GM19043 (cell line): ENCODE data around the gene KCNK18.

Experiments used
- ATAC-seq: cut with Tn5 transposase; IDR thresholded peaks from one replicate; pipeline ENCODE4 v1.9.1; 2021; ENCODE audit warnings: low read depth; ENCODE audit not compliant: unreplicated experiment

Gene KCNK18

DNA sequence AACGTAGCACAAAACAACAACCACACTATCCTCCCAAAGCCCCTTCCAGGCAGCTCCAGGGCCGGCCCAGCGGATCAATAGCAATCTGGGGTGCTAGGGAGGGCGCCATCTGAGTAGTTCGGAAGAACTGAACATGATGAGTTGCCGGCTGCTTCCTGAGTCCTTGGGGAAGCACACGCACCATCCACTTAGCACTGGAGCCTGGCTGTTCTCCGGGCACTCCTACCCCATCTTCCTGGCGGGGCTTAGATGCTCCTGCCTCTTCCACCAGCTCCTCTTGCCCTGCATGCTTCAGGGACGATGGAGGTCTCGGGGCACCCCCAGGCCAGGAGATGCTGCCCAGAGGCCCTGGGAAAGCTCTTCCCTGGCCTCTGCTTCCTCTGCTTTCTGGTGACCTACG is at the start of gene KCNK18:
TSS of gene KCNK18 (plus strand) at position 301 of the 400 bp plus-strand sequence. CDS start at position 301, 0 bp downstream.
- ATAC-seq = no peak

- ATAC-seq = no peak
Observed at GRCh38 chr10:117148284-117148683, 49.0 kb upstream of the KCNK18 start.

DNA sequence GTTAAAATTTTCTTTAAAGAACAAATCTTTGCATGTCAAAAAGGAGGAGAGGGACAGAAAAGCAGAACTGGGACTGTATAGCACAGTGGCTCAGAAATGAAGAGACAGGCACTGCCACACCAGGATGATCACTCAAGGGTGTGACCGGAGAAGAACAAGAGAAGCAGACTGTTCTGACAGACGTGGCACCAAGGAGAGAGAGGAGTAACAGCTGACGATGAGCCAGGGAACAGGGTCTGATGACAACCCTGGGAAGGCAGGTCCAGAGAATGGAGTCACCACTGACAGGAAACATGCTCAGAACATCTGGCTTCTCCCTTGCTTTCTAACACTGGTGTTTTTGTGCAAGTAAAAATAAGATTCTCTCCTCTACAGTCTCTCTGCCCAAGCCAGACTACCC is 44.6 kb upstream of the KCNK18 start:
- no peak for ATAC-seq

DNA sequence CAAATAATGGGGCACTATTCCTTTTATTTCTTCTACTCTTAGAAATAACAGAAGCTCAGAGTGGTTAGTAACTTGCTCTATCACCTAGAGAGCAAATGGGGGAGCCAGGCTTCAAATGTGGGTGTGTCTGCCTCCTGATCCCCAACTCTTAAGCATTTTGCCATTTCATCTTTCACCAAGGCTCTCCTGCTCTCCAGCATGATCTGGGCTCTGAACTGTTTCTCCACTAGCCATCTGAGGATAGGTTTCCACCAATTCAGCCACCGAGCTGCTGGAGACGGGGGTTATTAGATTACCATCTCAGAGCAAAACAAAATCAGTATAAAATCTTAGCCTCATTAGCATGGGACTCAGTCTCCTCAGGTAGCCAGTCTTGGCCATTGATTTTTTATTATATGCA is 39.0 kb upstream of the KCNK18 start:
- no peak for ATAC-seq

DNA sequence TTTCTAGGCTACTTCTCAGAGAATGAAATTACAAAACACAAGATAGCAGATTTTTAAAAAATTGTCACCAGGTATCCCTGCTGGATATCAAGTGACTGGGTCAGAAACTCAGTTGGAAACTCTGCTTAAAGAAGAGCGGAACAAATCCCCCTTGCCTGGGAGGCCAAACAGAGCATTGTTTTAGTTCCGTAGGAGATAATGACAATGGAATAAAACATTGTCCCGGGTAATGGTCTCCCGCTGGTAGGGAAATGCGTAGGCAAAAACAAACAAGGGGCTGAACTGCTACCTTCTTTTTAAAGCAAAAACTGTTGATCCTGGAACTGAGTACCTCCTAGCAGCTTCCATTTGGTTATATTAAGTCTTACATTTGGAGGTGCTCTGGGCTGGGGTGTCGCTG is 37.9 kb upstream of the KCNK18 start:
- no peak for ATAC-seq

DNA sequence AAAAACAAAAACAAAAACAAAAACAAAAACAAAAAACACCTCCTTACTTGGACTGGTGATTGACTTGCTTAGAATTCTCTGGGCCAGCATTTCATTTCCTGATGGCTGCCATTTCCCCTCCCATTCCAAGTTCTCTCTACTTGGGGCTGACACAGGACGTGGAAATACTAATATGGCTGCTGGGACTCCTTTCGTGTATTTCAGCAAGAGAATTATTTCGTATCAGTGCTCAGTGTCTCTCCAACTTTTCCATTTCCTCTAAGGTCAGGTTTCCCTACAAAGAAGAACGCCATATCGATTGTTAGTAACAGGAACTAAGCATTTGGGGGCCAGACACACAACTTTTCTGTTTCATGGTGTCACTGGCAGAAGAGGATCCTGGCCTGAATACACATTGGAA is 36.7 kb upstream of the KCNK18 start:
- ATAC-seq = no peak

GRCh38 chr10:117161386-117162033 is 35.8 kb upstream of the KCNK18 start:
- ATAC-seq = no peak

DNA sequence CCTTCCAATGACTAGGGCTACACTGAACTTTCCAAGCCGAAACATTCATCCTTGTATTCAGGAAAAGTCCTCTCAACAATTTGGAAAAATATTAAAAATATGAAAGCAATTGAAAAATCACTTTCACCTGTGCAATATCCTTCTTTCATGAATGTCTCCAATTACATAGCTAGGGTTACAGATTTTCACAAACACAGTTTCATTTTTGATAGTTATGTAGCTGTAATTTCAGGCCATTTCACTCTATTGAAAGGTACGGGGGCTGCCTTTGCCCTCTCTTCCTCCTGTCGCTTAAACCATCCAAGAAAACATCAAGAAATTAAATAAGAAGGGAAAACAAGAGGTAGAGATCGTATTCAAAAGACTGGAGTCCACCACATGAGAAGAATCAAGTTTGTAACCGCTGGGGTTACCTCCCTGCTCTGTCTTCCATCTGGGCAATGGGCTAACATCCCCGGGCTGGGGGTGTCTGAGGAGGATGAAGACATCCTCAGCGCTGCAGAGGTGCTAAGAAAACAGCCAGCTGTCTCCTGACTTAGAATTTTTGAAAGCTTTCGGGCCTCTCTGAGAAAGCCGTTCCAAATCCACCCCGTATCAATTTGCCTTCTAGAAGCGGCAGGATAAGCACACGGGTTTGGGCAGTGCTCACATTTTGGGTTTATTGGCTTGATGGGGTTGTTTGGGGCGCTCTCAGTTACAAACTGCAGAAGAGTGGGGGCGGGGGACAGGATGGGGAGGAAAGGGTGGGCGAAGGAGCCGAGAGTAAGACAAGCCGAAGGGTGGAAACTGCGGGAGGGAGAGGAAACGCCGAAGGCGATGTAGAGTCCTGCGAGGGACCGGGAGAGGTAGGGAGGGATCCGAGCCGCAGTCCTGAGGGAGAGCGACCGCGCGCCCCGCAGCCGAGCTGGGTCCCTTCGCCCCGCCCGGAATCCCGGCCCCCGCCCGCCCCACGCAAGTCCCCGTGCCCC is 34.9 kb upstream of the KCNK18 start:
- no peak for ATAC-seq

- no peak for ATAC-seq
Observed at GRCh38 chr10:117163061-117163953, 34.0 kb upstream of the KCNK18 start.

DNA sequence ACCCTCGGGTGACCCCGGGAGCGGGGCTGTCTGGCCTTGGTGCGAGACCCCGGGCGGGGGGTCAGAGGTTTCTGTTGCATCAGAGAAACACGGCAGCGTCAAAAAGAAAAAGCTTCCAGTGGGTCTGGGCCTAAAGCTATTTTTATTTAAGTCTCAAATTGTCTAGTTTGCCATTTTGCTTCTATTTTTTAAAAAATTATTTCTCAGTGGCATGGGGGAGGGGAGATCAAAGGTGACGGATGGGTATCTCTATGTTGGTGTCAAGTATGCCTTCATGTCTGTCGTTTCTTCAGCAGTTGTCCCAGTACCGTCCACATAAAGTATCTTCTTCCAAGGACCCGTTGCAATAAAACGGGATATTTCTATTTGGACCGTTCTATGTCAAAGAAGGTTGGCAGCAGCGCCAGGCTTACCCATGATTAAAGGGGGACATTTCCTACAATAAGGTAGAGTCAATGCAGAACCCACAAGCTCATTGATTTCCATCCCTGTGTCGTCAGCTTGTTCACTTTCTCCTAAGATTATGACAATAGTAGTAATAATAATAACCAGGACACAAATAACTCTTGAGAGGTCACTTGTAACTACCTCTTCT is 33.2 kb upstream of the KCNK18 start:
- ATAC-seq = no peak

DNA sequence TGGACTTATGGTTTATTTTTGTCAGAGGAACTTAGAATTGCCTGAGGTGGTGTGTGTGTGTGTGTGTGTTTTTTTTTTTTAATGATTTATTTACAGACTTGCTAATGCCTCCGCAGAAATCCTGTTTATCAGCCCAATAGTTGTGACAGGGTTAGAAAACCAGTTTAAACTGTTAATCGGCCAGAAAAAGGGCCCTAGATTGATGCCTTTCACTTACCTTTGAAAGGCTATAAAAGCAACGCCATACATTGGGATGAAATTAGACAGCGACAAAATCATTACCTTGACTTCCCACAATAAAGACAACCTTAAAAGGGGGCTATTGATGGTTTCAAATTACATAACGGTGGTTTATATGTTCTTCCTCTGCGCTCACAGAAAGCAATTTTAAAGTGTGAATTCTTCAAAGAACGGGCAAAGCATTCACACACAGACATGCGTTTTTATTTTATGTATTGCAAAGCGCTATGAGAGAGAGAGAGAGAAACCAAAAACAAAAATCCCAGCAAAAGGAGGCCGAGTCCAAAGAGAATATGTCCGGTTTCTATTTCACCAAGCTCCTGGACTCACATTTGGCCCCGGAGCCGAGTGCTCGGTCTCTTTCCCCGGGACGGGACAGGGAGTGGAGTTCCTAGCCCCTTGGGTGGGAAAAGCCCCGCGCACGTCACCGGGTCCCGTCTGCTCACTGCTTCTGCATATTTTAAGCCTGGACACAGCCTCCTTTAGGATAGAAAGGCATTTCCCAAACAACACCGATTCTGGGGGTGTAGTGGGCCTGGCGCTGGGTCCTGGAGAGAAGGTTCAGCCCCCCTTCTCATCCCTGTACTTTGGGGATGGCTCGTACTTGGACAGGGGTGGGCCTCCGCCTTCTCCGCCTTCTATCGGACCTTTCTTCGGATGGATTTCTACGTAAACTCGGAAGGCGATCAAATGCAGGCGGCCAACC is 32.4 kb upstream of the KCNK18 start:
- ATAC-seq = no peak

GRCh38 chr10:117165538-117166417 is 31.5 kb upstream of the KCNK18 start:
- no peak for ATAC-seq

GRCh38 chr10:117166418-117167345 is 30.6 kb upstream of the KCNK18 start:
- no peak for ATAC-seq

GRCh38 chr10:117167346-117167788 is 29.9 kb upstream of the KCNK18 start:
- no peak for ATAC-seq

- peak; percentile 89 for ATAC-seq
Observed at GRCh38 chr10:117167789-117168674, 29.3 kb upstream of the KCNK18 start.

- no peak for ATAC-seq
Observed at GRCh38 chr10:117168729-117169128, 28.6 kb upstream of the KCNK18 start.
